B cell (primary cell): ENCODE measurements around the gene EFEMP1.

ENCODE experiments used
- EZH2 ChIP-seq: IDR thresholded peaks from 2 replicates; pipeline ENCODE4 v1.6.1; 2012; ENCODE audit warnings: borderline replicate concordance, low read depth, mild to moderate bottlenecking, moderate library complexity, low read length; ENCODE audit not compliant: insufficient read depth, poor library complexity, severe bottlenecking
- TF ChIP-seq, protein P1 (sequence below): fragments of 200-600 bp; IDR thresholded peaks from one replicate; pipeline ENCODE4 v1.8.0; 2022; ENCODE audit warnings: antibody characterized with exemption, mild to moderate bottlenecking

- no peak for TF ChIP-seq EZH2
- TF ChIP-seq, protein P1, sequence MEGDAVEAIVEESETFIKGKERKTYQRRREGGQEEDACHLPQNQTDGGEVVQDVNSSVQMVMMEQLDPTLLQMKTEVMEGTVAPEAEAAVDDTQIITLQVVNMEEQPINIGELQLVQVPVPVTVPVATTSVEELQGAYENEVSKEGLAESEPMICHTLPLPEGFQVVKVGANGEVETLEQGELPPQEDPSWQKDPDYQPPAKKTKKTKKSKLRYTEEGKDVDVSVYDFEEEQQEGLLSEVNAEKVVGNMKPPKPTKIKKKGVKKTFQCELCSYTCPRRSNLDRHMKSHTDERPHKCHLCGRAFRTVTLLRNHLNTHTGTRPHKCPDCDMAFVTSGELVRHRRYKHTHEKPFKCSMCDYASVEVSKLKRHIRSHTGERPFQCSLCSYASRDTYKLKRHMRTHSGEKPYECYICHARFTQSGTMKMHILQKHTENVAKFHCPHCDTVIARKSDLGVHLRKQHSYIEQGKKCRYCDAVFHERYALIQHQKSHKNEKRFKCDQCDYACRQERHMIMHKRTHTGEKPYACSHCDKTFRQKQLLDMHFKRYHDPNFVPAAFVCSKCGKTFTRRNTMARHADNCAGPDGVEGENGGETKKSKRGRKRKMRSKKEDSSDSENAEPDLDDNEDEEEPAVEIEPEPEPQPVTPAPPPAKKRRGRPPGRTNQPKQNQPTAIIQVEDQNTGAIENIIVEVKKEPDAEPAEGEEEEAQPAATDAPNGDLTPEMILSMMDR, result no peak
These were observed 75.5 kb downstream of the EFEMP1 start for GRCh38 chr2:55848096-55848495.
